ENCODE data around the gene PEX26. TPM values are rescaled to one million over a fixed set of nuclear protein-coding genes. Genes with fewer than 3 reads are reported as not detected.

The PEX26 gene
- total RNA-seq, 1 experiment from 2014 or later: 21.9 TPM

- CTCF ChIA-PET: interaction anchor here (0.6 kb wide), 1 partner anchor 809 kb away, joined by 6 read pairs; no protein-coding TSS in a partner anchor
Measured at GRCh38 chr22:18152519-18152918, 74.7 kb downstream of the PEX26 start.

GRCh38 chr22:18154821-18155390 is 77.1 kb downstream of the PEX26 start:
- BruUV-seq (replicated peaks): no TSS peak
- Histone ChIP-seq H3K9me3 (ENCODE audit: control insufficient read depth, insufficient read depth, low read depth, low read length) (no peaks in the 10 kb centered on the region), H3K4me3 (ENCODE audit: low read depth in 2 of 2, low read length in 2 of 2) (no peak overlapping the region), H3K27me3 (ENCODE audit: control insufficient read depth, insufficient read depth, low read length) (no peaks in the 10 kb centered on the region), H3K4me1 (ENCODE audit: control insufficient read depth, insufficient read depth, low read length) (no peaks in the 10 kb centered on the region; the same call in 1 of the 2 replicates), H3K27ac (ENCODE audit: low read length) (no peak overlapping the region), H3K36me3 (ENCODE audit: control insufficient read depth, insufficient read depth, low read length) (no peaks in the 10 kb centered on the region)
- no peak for ATAC-seq
- intact Hi-C loops (cut with micrococcal nuclease; ENCODE audit: unreplicated experiment): no loop called here
- POLR2A ChIA-PET: no interaction called here
- no peak for DNase-seq (ENCODE audit: low read depth, low spot score)
- no peak for TF ChIP-seq CTCF (IDR thresholded peaks at IDR 0.05)
- no peak for TF ChIP-seq REST (IDR thresholded peaks at IDR 0.05; ENCODE audit: insufficient read depth in 1 of 2, low read depth in 2 of 2, low read length in 1 of 2)
- TF ChIP-seq SIN3A (IDR thresholded peaks at IDR 0.05; ENCODE audit: borderline replicate concordance, insufficient read depth, low read depth, low read length): no peak
- no peak for TF ChIP-seq TCF7L2 (IDR thresholded peaks at IDR 0.05; ENCODE audit: low read depth, low read length)
- no peak for TF ChIP-seq POLR2AphosphoS5 (IDR thresholded peaks at IDR 0.05; ENCODE audit: low read depth, low read length)
- CTCF ChIA-PET: no interaction called here
- in situ Hi-C loops (cut with HindIII; ENCODE audit: low pct_unique_long_range_greater_than_20kb, low sequenced_read_pairs): no loop called here

More at GRCh38 chr22:18152519-18152918, 74.7 kb downstream of the PEX26 start:
- Histone ChIP-seq H3K27ac (ENCODE audit: low read length) (no peak overlapping the region), H3K27me3 (ENCODE audit: control insufficient read depth, insufficient read depth, low read length) (no peaks in the 10 kb centered on the region), H3K4me3 (ENCODE audit: low read depth in 2 of 2, low read length in 2 of 2) (no peak overlapping the region), H3K9me3 (ENCODE audit: control insufficient read depth, insufficient read depth, low read depth, low read length) (no peaks in the 10 kb centered on the region), H3K4me1 (ENCODE audit: control insufficient read depth, insufficient read depth, low read length) (no peaks in the 10 kb centered on the region; the same call in 1 of the 2 replicates), H3K36me3 (ENCODE audit: control insufficient read depth, insufficient read depth, low read length) (no peaks in the 10 kb centered on the region)
- in situ Hi-C loops (cut with HindIII; ENCODE audit: low pct_unique_long_range_greater_than_20kb, low sequenced_read_pairs): no loop called here
- no TSS peak for BruUV-seq (replicated peaks)
- intact Hi-C loops (cut with micrococcal nuclease; ENCODE audit: unreplicated experiment): no loop called here
- POLR2A ChIA-PET: no interaction called here
- no peak for ATAC-seq
- no peak for DNase-seq (ENCODE audit: low read depth, low spot score)
- no peak for TF ChIP-seq REST (IDR thresholded peaks at IDR 0.05; ENCODE audit: insufficient read depth in 1 of 2, low read depth in 2 of 2, low read length in 1 of 2)
- no peak for TF ChIP-seq SIN3A (IDR thresholded peaks at IDR 0.05; ENCODE audit: borderline replicate concordance, insufficient read depth, low read depth, low read length)
- TF ChIP-seq CTCF (IDR thresholded peaks at IDR 0.05): no peak
- TF ChIP-seq POLR2AphosphoS5 (IDR thresholded peaks at IDR 0.05; ENCODE audit: low read depth, low read length): no peak
- no peak for TF ChIP-seq TCF7L2 (IDR thresholded peaks at IDR 0.05; ENCODE audit: low read depth, low read length)
